ENCODE results near the gene IDS.

IDS gene

GRCh38 chrX:149456476-149457245, 48.4 kb downstream of the IDS start:
- DNase-seq (ENCODE audit: low spot score): no peak

GRCh38 chrX:149455934-149456333, 49.2 kb downstream of the IDS start:
- no peak for DNase-seq (ENCODE audit: low spot score)

GRCh38 chrX:149453906-149454822, 50.9 kb downstream of the IDS start:
- no peak for DNase-seq (ENCODE audit: low spot score)

- DNase-seq (ENCODE audit: low spot score): no peak
These were observed 52.1 kb downstream of the IDS start for GRCh38 chrX:149453030-149453429.

GRCh38 chrX:149433451-149433850, 71.7 kb downstream of the IDS start:
- DNase-seq (ENCODE audit: low spot score): no peak

GRCh38 chrX:149433051-149433450, 72.1 kb downstream of the IDS start:
- no peak for DNase-seq (ENCODE audit: low spot score)
